HG02840 (cell line): ENCODE data around the gene KLHL3.

Experiments
- ATAC-seq: cut with Tn5 transposase; IDR thresholded peaks from one replicate; pipeline ENCODE4 v1.9.1; 2021; ENCODE audit warnings: mild to moderate bottlenecking, moderate library complexity, moderate number of reproducible peaks; ENCODE audit not compliant: unreplicated experiment, low FRiP score

Gene KLHL3

DNA sequence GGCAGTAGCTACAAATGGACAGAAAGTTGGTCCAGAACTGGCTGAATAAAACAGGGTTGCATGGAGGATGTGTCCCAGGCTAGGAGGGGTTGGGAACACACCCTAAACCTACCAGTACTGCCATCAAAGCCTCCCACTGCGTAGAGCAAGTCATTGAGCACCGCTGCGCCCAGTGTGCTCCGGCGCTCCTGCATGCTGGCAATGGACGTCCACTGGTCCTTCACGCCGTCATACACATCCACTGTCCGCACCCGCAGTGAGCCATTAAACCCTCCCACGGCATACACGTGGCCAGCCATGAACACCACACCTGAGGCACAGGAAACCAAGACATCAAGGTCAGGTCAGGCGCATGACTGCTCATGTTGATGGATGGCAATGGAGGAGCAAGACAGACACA is 97.0 kb downstream of the KLHL3 start:
- no peak for ATAC-seq

DNA sequence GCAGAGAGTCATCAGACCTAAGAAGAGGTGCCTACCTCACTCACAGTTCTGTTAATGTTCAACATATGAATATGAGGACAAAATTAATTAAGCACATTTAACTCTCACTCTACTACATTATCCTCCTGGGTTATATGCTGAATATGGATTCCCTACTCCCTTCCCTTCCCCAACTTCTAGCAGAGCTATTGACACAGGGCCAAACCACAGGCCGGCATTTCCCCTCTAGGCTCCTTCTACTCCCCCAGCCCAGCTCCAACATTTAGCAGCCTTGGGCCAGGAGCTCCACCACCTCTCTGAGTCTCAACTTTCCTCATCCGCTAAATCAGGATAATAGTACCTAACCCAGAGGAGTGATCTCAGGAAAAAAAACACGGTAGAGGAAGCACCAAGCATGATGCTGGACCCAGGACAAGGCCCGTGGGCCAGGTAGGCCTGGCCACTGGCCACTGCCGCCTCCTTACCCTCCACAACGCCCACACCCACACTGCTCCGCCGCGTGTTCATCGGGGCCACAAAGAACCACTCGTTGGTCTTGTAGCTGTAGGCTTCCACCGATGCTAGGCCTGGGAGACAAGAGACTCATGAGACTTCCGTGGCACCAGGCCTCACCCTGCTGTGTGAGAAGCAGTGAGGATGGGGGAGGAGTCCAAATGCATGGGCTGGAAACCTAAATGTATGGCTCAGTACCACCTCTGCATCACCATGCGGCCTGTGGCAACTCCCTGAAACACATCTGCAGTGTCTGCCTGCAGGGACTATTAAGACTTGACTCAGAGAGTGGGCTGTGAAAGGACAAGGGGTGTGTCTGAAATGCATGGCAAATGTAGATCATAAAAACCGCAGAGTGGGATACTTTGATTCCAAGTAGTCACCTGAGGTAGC is 98.8 kb downstream of the KLHL3 start:
- no peak for ATAC-seq

- ATAC-seq: no peak
Measured at GRCh38 chr5:137636099-137636498, 99.8 kb downstream of the KLHL3 start.

DNA sequence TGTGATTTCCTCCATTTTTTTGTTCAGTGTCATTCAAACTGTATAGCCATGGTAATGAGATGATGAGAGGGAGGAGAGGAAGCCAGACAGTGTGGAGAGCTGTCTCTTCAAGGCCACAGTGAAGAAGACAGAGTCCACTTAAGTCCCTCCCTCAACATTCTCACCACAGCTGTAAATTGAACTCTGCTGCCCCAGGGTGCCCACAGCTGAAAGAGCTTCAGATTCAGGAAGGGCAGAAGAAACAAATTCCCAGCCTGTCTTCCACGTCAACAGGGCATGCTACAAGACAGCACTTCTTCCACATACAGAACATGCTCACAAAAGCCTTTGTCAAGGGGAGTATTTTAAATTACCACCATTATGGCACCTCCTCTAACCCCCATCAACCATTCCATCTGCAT is 100.4 kb downstream of the KLHL3 start:
- no peak for ATAC-seq

DNA sequence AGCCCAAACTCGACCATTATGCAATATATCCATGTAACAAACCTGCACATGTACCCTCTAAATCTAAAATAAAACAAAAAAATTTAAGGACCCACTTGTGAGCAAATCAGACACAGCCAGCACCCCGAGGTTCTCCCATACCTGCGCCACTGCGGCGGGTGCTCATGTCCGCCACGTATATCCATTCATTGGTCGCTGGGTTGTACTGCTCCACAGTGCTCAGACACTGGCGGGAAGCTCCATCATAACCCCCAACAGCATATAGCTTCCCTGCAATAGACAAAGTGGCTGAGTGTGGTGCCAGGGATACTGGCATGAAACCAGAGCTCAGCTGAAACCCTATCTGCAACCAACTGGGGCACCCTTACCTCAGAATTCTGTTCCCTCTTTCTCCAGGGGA is 102.0 kb downstream of the KLHL3 start:
- no peak for ATAC-seq

DNA sequence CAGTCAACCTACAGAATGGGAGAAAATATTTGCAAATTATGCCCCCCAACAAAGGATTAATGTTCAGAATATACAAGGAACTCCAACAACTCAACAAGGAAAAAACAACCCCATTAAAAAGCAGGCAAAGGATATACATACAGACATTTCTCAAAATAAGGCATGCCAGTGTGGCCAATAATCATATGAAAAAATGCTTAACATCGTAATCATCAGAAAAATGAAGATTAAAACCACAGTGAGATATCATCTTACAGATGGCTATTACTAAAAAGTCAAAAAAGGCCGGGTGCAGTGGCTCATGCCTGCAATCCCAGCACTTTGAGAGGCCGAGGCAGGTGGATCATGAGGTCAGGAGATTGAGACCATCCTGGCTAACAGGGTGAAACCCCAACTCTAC is 103.2 kb downstream of the KLHL3 start:
- ATAC-seq: no peak

DNA sequence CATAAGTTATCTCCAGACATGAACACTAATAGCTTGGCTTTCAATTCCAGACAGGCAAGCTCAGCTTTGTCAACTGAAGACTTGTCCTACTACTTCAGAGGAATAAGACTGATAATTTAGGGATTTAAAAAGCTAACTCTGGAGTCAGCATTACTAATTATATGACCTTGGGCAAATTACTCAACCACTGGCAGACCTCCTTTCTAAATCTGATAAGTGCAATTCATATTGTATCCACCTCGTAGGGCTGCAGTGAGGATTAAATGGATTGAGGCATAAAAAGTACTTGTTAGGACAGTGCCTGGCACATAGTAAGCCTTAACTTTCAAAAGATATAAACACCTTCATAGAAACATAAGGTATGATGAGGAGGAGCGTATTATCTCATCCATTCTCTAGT is 104.4 kb downstream of the KLHL3 start:
- ATAC-seq: no peak

DNA sequence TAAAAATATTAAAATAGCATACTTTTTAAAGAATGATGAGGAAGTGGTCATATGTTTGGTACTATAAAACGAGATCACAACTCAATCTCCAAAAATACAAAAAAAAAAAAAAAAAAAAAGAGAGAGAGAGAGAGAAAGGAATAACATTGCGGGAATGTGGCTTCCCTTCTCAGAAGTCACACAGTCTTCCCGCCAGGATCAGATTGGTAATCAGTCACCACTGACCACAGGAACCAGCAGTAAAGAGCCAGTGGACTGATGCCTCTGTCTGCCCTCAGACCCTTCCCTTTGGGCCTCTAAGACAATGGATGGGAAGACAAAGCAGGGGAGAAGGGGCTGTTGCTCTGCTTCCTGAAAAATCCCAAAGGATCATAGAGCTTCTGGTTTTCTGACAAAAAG is 104.9 kb downstream of the KLHL3 start:
- no peak for ATAC-seq

GRCh38 chr5:137630216-137630971 is 105.5 kb downstream of the KLHL3 start:
- ATAC-seq: no peak

GRCh38 chr5:137629646-137630045 is 106.2 kb downstream of the KLHL3 start:
- no peak for ATAC-seq

GRCh38 chr5:137627706-137628105 is 108.2 kb downstream of the KLHL3 start:
- no peak for ATAC-seq

- ATAC-seq: no peak
Measured at GRCh38 chr5:137627293-137627692, 108.6 kb downstream of the KLHL3 start.

DNA sequence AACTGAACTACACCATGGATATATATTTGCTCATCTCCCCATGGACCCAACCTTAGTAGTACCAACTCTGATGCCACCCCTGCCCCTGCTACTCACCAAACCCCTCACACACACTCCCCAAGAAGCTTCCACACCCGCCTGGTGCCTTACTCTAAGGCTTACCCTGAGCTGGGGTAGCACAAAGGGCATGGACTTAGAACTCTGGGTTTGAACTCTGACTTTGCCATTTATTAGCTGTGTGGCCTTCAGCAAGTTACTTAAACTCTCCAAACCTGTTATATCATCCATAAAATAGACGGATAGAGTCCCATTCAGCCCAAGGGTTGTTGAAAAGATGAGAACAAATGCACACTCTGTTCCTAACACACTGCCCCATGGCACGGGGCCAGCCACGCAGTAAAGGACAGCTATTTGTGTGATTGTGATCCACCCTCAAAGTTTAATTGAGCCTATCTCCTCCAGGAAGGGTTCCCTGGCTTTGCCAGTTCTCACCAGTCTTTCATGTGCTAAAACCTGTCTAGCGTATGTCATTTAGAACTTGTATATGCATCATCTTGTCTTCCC is 111.0 kb downstream of the KLHL3 start:
- no peak for ATAC-seq

DNA sequence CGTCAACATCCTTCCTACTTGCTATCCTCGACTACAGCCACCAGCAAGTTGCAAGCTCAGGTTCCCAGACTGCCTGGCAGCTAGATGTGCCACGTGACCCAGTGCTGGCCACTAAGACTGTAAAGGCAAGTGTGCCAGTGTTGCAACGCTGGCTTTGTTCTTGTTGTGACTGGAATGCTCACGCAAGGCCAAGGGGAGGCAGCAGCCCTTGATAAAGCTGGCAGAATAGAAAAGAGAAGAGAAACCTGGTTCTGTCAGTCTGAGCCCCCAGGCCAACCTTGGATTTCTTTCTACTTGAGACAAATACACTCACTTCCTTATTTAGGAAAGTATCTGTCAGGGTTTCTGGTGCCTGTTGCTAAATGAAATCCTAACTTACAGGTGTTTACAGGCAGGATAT is 113.0 kb downstream of the KLHL3 start:
- ATAC-seq: no peak

GRCh38 chr5:137621861-137622823 is 113.7 kb downstream of the KLHL3 start:
- ATAC-seq: no peak

DNA sequence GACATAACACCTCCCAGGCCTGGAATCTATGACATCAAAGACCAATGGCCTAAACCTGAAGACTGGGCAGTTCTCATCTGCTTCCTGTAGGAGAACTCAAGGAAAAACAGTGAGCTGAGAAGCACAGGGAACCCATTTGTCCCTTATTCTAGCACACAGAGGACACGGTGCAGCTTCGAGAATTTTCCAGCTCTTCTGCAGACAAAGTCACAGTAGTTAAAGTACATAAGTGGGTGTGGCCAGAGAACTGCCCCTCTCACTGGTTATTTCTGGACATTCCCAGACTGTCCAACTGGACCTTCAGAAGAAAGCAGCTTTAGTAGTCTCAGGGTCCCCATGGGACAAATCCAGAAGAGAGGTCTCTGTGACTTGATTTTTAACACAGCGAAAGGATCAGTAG is 114.6 kb downstream of the KLHL3 start:
- no peak for ATAC-seq

DNA sequence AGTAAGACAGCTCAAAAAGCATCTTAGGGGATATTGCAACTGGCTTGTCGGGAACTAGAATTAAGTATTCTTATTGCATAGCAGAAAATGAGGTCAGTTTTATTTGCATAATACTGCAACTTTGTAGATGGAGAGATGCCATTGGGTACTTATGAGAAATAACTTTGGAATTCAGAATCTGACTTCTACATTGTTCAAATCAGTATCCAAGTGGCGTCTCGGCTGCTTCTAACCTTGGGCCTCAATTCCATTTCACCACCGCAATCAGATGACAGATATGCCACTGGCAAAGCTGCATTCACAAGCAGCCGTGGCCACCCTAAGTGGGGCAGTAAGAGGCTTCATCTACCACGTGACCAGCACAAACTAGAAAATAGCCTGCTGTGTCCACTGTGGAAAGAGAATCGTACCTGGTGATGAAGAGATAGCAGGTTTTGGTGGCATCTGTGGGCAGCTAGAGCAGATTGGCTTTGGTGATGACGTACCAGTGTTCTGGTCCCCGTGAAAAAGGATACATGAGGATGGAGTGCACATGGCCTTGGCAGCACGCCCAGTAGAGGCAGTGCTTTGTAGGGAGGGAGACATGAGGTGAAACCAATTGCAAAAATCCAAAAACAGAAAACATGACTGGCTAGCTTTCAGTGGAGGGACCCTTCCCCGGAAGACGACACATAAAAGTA is 116.6 kb downstream of the KLHL3 start:
- ATAC-seq: no peak

- ATAC-seq: no peak
Measured at GRCh38 chr5:137618476-137618875, 117.4 kb downstream of the KLHL3 start.

- ATAC-seq: no peak
Measured at GRCh38 chr5:137617528-137618205, 118.2 kb downstream of the KLHL3 start.
